Breast epithelium (tissue), 4 donors: ENCODE data around the gene MAP3K6. TPM values are rescaled to one million over a fixed set of nuclear protein-coding genes. Genes with fewer than 3 reads are reported as not detected.

ENCODE experiments used
- DNase-seq, 2 donors: peaks; one replicate each; pipeline ENCODE4 v3.0.0-alpha.2; 2019; ENCODE audit warnings: low spot score in 2 of 2
- H3K27ac ChIP-seq, 2 donors: fragments of 200-600 bp; sonication (generic) in 1 of 2; one replicate each; pipeline ENCODE4 v1.5.1; 2016 to 2019; ENCODE audit warnings: mild to moderate bottlenecking in 1 of 2
- H3K27me3 ChIP-seq, 2 donors: fragments of 200-600 bp; sonication (generic) in 1 of 2; one replicate each; pipeline versions ENCODE4 v1.5.1 to v1.6.0; 2017 to 2019; ENCODE audit warnings: control low read depth in 1 of 2, mild to moderate bottlenecking in 1 of 2
- H3K36me3 ChIP-seq: fragments of 200-600 bp; one replicate; pipeline ENCODE4 v1.5.1; 2019
- H3K4me1 ChIP-seq, 2 donors: fragments of 200-600 bp; sonication (generic); one replicate each; pipeline ENCODE4 v1.5.1; 2016 to 2019; ENCODE audit warnings: control low read depth in 1 of 2
- H3K4me3 ChIP-seq, 3 donors: fragments of 200-600 bp; sonication (generic); 1 replicate in 2 of 3; 2 replicates in 1 of 3; pipeline ENCODE4 v1.5.1; 2016 to 2019; ENCODE audit warnings: mild to moderate bottlenecking in 3 of 3, moderate library complexity in 2 of 3
- H3K9me3 ChIP-seq, 2 donors: fragments of 200-600 bp; sonication (generic) in 1 of 2; one replicate each; pipeline ENCODE4 v1.5.1; 2016 to 2019; ENCODE audit warnings: control low read depth in 1 of 2
- CTCF ChIP-seq, 3 donors: fragments of 450-650 bp; IDR thresholded peaks; one replicate each; pipeline ENCODE4 v1.5.1; 2016 to 2017; ENCODE audit warnings: antibody characterized with exemption in 3 of 3, mild to moderate bottlenecking in 3 of 3, moderate library complexity in 3 of 3
- POLR2A ChIP-seq: fragments of 450-650 bp; IDR thresholded peaks from one replicate; pipeline ENCODE4 v1.6.1; 2016; ENCODE audit warnings: antibody characterized with exemption, mild to moderate bottlenecking, moderate library complexity
- POLR2AphosphoS5 ChIP-seq, 3 donors: sonication (generic); formaldehyde crosslinking; IDR thresholded peaks; one replicate each; pipeline ENCODE4 v1.6.1; 2017; ENCODE audit warnings: antibody characterized with exemption in 3 of 3
- intact Hi-C: fragments of 100-400 bp; cut with DNase I; formaldehyde crosslinking; loops from one replicate; pipeline ENCODE4 v1.15.1; 2023; ENCODE audit warnings: low total_unique reads
- total RNA-seq, 3 donors: library from RNA; depleted of rRNA; stranded (reverse); fragments of >200 nt; gene quantifications; one replicate each; pipeline ENCODE4 v1.1.0, GENCODE V29; 2016

The MAP3K6 gene
- total RNA-seq, 3 donors from 2014 or later = 29.4 to 67.5 (median 52.0) TPM

- H3K36me3 ChIP-seq = peaks cover 5% of the 10 kb centered on the region
- DNase-seq = no peak
- no peak overlapping the region for H3K27ac ChIP-seq
- H3K4me3 ChIP-seq = no peak overlapping the region
- TF ChIP-seq POLR2AphosphoS5 (IDR thresholded peaks at IDR 0.05) = no peak
- TF ChIP-seq POLR2A = no peak
- TF ChIP-seq CTCF (IDR thresholded peaks at IDR 0.05) = no peak
- no peaks in the 10 kb centered on the region for H3K4me1 ChIP-seq
- intact Hi-C loops = no loop called here
- no peaks in the 10 kb centered on the region for H3K9me3 ChIP-seq
- H3K27me3 ChIP-seq = no peaks in the 10 kb centered on the region
These were observed 34.8 kb downstream of the MAP3K6 start for GRCh38 chr1:27331922-27332321.

DNA sequence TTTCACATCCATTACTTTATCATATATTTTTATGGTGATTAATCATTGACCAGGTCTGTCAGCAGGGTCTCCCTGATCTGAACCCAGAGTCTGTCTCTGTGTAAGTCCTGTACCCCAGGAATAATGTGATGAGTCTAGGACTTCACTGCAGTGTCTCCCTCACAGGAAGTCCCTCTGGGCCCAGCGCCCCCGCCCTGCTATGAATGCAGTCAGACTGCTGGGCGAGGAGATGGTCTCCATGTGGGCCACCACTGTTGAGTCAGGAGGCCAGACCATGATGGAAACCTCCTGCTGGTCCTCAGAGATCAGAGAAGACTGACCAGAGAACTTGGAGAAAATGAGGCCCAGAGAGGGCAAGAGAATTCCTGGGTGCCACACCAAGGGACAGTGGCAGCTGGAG, 35.3 kb downstream of the MAP3K6 start:
- DNase-seq = no peak
- peaks cover 5% of the 10 kb centered on the region for H3K36me3 ChIP-seq
- TF ChIP-seq POLR2A (no peak), POLR2AphosphoS5 (IDR thresholded peaks at IDR 0.05) (no peak), CTCF (IDR thresholded peaks at IDR 0.05) (no peak)
- intact Hi-C loops = no loop called here
- H3K4me3 ChIP-seq = no peak overlapping the region
- no peak overlapping the region for H3K27ac ChIP-seq
- H3K4me1 ChIP-seq = no peaks in the 10 kb centered on the region
- no peaks in the 10 kb centered on the region for H3K27me3 ChIP-seq
- no peaks in the 10 kb centered on the region for H3K9me3 ChIP-seq

DNA sequence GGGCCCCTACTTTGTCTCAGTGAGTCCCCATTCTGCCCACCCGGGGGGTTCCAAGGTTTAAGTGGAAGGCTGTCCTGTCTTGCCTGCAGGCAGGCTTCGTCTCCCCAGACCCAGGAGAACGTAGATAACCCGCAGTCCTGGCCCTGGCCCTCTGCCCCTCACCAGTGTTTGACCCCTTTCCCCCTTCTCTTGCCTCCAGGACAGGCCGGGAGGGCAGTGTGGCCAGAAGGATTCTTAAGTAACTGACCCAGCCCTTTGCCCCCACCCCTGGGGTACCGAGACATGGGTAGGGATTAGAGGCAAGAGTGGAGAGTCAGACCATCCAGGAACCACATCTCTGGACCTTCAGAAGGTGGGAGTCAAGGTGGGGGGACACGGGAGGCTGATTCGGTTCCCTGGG, 36.0 kb downstream of the MAP3K6 start:
- H3K36me3 ChIP-seq = peaks cover 5% of the 10 kb centered on the region

DNA sequence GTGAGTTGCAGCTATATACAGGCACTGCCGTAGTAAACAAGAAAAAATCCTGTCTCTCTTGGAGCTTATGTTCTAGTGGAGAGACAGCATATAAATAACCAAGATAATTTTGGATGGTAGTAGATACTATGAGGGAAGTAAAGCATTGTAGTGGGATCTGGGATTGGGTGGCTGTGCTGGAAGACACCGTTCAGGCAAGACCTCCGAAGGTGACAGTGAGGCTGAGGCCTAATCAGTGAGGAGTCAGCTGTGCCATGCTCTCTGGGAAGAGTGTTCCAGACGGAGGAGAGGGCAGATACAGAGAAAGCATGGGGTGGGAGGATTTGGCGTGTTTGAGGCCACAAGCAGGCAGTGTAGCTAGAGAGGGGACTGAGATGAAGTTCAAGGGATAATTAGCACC, 38.8 kb downstream of the MAP3K6 start:
- peaks cover 0 to 14% of the 10 kb centered on the region in 2 donors for H3K4me1 ChIP-seq
- H3K36me3 ChIP-seq = no peaks in the 10 kb centered on the region
- TF ChIP-seq CTCF (IDR thresholded peaks at IDR 0.05) (no peak), POLR2AphosphoS5 (IDR thresholded peaks at IDR 0.05) (no peak), POLR2A (no peak)
- H3K27me3 ChIP-seq = no peaks in the 10 kb centered on the region
- H3K9me3 ChIP-seq = no peaks in the 10 kb centered on the region
- intact Hi-C loops = no loop called here
- no peak for DNase-seq
- H3K27ac ChIP-seq = no peak overlapping the region
- no peak overlapping the region for H3K4me3 ChIP-seq

More for the DNA sequence above, 36.0 kb downstream of the MAP3K6 start:
- Histone ChIP-seq H3K9me3 (no peaks in the 10 kb centered on the region), H3K27me3 (no peaks in the 10 kb centered on the region), H3K4me3 (no peak overlapping the region), H3K27ac (no peak overlapping the region), H3K4me1 (peaks cover 0 to 5% of the 10 kb centered on the region in 2 donors)
- TF ChIP-seq CTCF (IDR thresholded peaks at IDR 0.05) (no peak), POLR2AphosphoS5 (IDR thresholded peaks at IDR 0.05) (no peak), POLR2A (no peak)
- intact Hi-C loops = no loop called here
- DNase-seq = no peak

DNA sequence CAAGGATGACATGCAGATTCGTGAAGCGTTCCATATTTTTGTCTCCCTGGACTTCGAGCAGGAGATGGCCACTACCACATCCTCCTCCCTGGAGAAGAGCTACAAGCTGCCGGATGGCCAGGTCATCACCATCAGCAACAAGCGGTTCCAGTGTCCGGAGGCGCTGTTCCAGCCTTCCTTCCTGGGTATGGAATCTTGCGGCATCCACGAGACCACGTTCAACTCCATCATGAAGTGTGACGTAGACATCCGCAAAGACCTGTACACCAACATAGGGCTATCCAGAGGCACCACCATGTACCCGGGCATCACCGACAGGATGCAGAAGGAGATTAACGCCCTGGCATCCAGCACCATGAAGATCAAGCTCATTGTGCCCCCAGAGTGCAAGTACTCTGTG, 41.5 kb downstream of the MAP3K6 start:
- TF ChIP-seq POLR2AphosphoS5 (IDR thresholded peaks at IDR 0.05) = no peak
- no peak for TF ChIP-seq CTCF (IDR thresholded peaks at IDR 0.05)
- no peak for TF ChIP-seq POLR2A
- DNase-seq = no peak
- H3K4me1 ChIP-seq = peaks cover 0 to 16% of the 10 kb centered on the region in 2 donors
- no peaks in the 10 kb centered on the region for H3K36me3 ChIP-seq
- H3K27ac ChIP-seq = no peak overlapping the region
- no peak overlapping the region for H3K4me3 ChIP-seq
- intact Hi-C loops = no loop called here
- H3K9me3 ChIP-seq = no peaks in the 10 kb centered on the region
- no peaks in the 10 kb centered on the region for H3K27me3 ChIP-seq
